Astrocyte of the spinal cord (primary cell): ENCODE results near the gene PIM2.

Experiments used
- DNase-seq: peaks from one replicate; pipeline ENCODE4 v3.0.0; 2011; ENCODE audit warnings: low read depth, low spot score
- H3K4me3 ChIP-seq: 2 replicates; pipeline ENCODE4 v1.5.1; 2011; ENCODE audit warnings: low read depth, mild to moderate bottlenecking, low read length, moderate library complexity
- CTCF ChIP-seq: IDR thresholded peaks from 2 replicates; pipeline ENCODE4 v1.5.1; 2012; ENCODE audit warnings: low read depth, mild to moderate bottlenecking, low read length, inconsistent platforms
- in situ Hi-C: cut with HindIII; loops from 2 replicates; pipeline ENCODE4 v1.10.0; 2017; ENCODE audit warnings: low sequenced_read_pairs

The PIM2 gene

GRCh38 chrX:48958635-48959094 is 39.8 kb upstream of the PIM2 start:
- in situ Hi-C loops, result no loop called here
- peak overlapping the region; percentile 45 for H3K4me3 ChIP-seq
- no peak for TF ChIP-seq CTCF
- DNase-seq, result peak; percentile 59

- in situ Hi-C loops, result no loop called here
- no peak for TF ChIP-seq CTCF
- peak; percentile 98 for DNase-seq
- peak overlapping the region; percentile 70 for H3K4me3 ChIP-seq
Measured at GRCh38 chrX:48957827-48958634, 39.2 kb upstream of the PIM2 start.

GRCh38 chrX:48957477-48957826 is 38.6 kb upstream of the PIM2 start, which contains the start of gene OTUD5:
OTUD5 (minus strand) TSS chrX:48957607; CDS start chrX:48957570, 37 bp downstream.
- in situ Hi-C loops, result no loop called here
- no peak for DNase-seq
- H3K4me3 ChIP-seq, result peak within 1 kb of the TSS; percentile 70
- TF ChIP-seq CTCF, result no peak

- DNase-seq, result no peak
- in situ Hi-C loops, result no loop called here
- peak overlapping the region; percentile 70 for H3K4me3 ChIP-seq
- TF ChIP-seq CTCF, result no peak
Measured at GRCh38 chrX:48956728-48957414, 38.0 kb upstream of the PIM2 start.

GRCh38 chrX:48948589-48948988 is 29.8 kb upstream of the PIM2 start:
- no peak for TF ChIP-seq CTCF
- in situ Hi-C loops, result no loop called here
- no peak overlapping the region for H3K4me3 ChIP-seq
- no peak for DNase-seq

- H3K4me3 ChIP-seq, result no peak overlapping the region
- DNase-seq, result peak; percentile 45
- peak; percentile 83 for TF ChIP-seq CTCF
- in situ Hi-C loops, result no loop called here
Measured at GRCh38 chrX:48945517-48946348, 26.9 kb upstream of the PIM2 start.
